Keratinocyte (primary cell): ENCODE data around the gene PIANP.

Experiments used
- CTCF ChIP-seq, 3 experiments: IDR thresholded peaks in 1 of 3; conservative IDR thresholded peaks in 1 of 3; optimal IDR thresholded peaks in 1 of 3; 2 replicates in 2 of 3; 3 replicates in 1 of 3; pipeline versions ENCODE3 to v1.5.1; 2011; ENCODE audit warnings: low read length in 3 of 3, mild to moderate bottlenecking in 3 of 3, moderate library complexity in 2 of 3, control low read depth in 1 of 3, inconsistent platforms in 1 of 3; ENCODE audit not compliant: insufficient read depth in 2 of 3; ENCODE audit errors: extremely low read depth in 1 of 3
- EZH2 ChIP-seq: IDR thresholded peaks from one replicate; pipeline ENCODE4 v1.6.1; 2012; ENCODE audit warnings: inconsistent platforms, mild to moderate bottlenecking, low read length, moderate library complexity

- TF ChIP-seq CTCF (optimal IDR thresholded peaks at IDR 0.05 in 1 of 3, IDR thresholded peaks at IDR 0.05 in 1 of 3, conservative IDR thresholded peaks at IDR 0.05 in 1 of 3; ENCODE audit: extremely low read depth in 1 of 3, insufficient read depth in 2 of 3, low read length in 3 of 3) (no peak), EZH2 (no peak)
These were observed 498 bp downstream of the PIANP start for GRCh38 chr12:6699989-6700645.
